ENCODE results near the gene CEACAM21. TPM values are rescaled to one million over a fixed set of nuclear protein-coding genes. Genes with fewer than 3 reads are reported as not detected.

The CEACAM21 gene
- total RNA-seq, 1 experiment from 2014 or later: not detected

- in situ Hi-C loops (cut with HindIII; ENCODE audit: low pct_unique_long_range_greater_than_20kb, low sequenced_read_pairs): no loop called here
- DNase-seq (ENCODE audit: low read depth): no peak
These were observed 23.4 kb downstream of the CEACAM21 start for GRCh38 chr19:41599175-41599966.

- in situ Hi-C loops (cut with HindIII; ENCODE audit: low pct_unique_long_range_greater_than_20kb, low sequenced_read_pairs): no loop called here
- DNase-seq (ENCODE audit: low read depth): no peak
These were observed 25.8 kb downstream of the CEACAM21 start for GRCh38 chr19:41601771-41602170.

DNA sequence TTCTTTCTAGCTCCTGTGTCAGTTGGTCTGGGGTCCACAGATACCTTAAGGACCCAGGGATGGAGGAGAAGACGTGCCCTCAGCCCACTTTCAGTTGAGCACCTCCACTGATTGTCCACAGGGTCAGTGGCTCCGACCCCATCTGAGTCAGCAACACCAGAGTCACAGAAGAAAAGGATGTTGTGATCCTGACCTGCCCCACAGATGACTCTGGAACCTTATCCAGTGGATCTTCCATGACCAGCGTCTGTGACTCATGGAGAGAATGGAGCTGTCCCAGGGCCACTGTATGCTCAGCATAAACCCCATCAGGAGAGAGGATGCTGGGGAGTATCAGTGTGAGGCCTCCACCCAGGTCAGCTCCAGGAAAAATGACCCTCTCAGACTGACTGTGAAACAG, 28.9 kb downstream of the CEACAM21 start:
- in situ Hi-C loops (cut with HindIII; ENCODE audit: low pct_unique_long_range_greater_than_20kb, low sequenced_read_pairs): no loop called here
- no peak for DNase-seq (ENCODE audit: low read depth)

DNA sequence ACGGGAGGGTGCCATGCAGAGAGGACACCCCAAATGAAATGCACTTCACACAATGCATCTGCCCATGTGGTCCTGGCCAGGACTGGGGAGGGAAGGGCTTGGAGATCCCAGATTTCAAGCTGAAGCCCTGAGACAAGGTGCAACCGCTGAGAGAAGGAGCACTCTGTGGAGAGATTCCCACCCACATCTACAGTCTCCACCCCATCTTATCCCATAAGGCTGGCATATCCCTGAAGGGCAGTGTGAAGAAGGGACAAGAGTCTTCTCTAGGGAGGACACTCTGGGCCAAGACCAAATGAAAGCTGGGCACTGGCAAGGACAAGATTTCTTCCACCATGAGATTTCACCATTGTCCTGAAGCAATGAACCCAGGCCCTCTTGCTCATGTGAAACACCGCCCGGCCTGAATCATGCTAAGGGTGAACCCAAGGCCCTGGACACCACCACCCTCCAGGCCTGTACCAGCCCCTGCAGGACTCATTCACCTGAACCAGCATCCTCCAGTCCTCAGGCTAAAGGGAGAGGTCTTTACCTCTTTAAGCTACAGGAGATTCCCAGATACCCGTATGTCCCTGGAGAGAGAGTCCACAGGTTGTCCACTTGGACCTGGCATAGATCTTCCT, 30.4 kb downstream of the CEACAM21 start:
- DNase-seq (ENCODE audit: low read depth): no peak
- in situ Hi-C loops (cut with HindIII; ENCODE audit: low pct_unique_long_range_greater_than_20kb, low sequenced_read_pairs): no loop called here

GRCh38 chr19:41607668-41608067, 31.7 kb downstream of the CEACAM21 start:
- in situ Hi-C loops (cut with HindIII; ENCODE audit: low pct_unique_long_range_greater_than_20kb, low sequenced_read_pairs): no loop called here
- no peak for DNase-seq (ENCODE audit: low read depth)

DNA sequence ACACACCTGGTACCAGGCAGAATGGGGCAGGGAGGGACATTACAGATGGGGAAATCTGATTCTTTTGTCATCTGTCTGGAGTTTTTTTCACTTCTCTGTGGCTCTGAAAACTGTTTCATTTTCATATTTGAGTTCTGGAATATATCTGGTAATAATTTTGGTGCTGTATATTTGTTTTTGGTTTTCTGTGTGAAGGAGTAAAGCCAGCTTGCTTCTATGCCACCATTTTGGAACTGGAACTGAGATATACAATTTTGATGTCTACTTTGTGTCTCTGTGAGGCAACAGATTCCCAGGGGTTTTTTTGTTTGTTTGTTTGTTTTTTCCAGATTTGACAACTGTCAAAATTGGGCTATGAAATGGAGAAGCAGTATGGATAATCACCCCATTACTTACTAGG, 34.8 kb downstream of the CEACAM21 start:
- DNase-seq (ENCODE audit: low read depth): no peak
- in situ Hi-C loops (cut with HindIII; ENCODE audit: low pct_unique_long_range_greater_than_20kb, low sequenced_read_pairs): no loop called here

DNA sequence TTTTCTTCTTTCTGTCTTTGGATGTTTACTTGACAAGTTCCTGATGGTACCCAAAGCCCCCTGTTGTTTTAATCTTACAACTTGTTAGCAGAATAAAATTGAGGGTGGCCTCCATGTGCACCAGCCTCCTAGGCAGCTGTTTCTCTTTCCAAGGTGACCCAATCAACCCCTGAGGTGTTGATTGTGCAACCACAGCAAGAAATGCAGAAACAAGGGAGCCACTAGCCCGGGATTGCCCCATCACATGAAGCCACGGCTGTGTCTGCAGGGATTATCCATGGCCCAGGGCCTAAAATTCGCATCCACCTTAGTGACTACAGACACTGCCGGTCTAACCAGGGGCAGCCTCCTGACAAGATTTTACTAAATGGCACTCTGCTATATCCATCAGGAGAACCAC, 36.5 kb downstream of the CEACAM21 start:
- in situ Hi-C loops (cut with HindIII; ENCODE audit: low pct_unique_long_range_greater_than_20kb, low sequenced_read_pairs): no loop called here
- no peak for DNase-seq (ENCODE audit: low read depth)

GRCh38 chr19:41615207-41615606, 39.2 kb downstream of the CEACAM21 start:
- no peak for DNase-seq (ENCODE audit: low read depth)
- in situ Hi-C loops (cut with HindIII; ENCODE audit: low pct_unique_long_range_greater_than_20kb, low sequenced_read_pairs): no loop called here

GRCh38 chr19:41616792-41617621, 41.0 kb downstream of the CEACAM21 start:
- in situ Hi-C loops (cut with HindIII; ENCODE audit: low pct_unique_long_range_greater_than_20kb, low sequenced_read_pairs): no loop called here
- DNase-seq (ENCODE audit: low read depth): peak; percentile 53

DNA sequence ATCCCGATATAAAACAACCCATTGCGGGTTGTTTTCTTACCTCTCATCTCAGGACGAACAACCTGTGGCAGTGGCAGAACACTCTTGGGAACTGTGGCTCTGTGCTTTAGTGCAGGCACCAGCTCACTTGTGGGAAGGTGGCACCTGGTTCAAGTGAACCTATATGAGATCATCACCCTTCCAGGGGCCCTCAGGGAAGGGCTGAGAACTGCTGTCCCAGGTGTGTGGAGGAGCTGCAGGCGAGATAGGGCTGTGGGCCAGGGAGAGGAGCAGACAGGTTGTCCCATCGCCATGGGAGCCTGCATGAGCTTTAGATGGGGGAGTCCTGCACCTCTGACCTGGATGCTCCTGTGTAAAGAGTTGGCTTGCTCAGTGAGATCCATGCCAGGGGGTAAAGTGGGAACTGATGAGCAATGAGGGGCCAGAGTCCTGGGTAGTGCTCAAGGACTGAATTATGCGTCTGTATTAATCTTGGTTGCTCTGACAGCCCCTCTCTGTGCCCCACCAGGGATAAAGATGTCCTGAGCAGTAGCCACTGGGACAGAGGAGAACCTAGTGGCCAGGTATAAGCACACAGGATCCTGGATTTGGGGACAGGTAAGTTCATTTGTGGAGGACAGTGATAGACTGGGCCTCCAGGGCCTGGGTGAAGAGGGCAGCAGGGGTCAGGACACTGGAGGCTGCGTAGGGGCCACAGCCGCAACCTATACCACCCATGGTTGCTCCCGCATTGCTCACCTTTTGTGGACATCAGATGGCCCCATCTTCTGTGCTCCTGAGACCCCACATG, 42.2 kb downstream of the CEACAM21 start:
- DNase-seq (ENCODE audit: low read depth): no peak
- in situ Hi-C loops (cut with HindIII; ENCODE audit: low pct_unique_long_range_greater_than_20kb, low sequenced_read_pairs): no loop called here

DNA sequence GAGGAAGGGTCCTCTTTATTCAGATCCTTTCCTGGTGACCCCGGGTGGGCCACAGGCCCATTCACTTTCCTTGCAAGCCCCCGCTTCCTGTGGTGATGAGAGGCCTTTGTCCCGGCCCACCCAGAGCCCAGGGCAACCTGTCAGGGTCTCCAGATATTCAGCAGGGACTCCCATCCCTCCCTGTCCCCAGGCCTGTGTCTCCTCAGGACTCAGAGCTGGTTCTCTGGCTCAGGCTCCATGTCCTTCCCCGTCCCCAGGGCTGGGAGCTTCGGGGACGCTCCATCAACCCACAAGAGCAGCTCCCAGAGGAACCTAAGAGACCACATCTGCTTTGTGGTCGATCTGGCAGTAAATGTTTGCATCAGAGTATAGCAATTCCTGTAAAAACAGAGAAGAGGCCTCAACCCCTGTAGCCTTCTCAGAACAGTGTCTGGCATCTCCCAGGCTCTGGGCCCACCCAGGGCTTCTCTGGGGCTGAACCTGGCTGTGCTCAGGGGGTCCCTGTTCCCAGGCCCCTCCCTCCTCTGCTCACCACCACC, 43.1 kb downstream of the CEACAM21 start:
- no peak for DNase-seq (ENCODE audit: low read depth)
- in situ Hi-C loops (cut with HindIII; ENCODE audit: low pct_unique_long_range_greater_than_20kb, low sequenced_read_pairs): no loop called here

DNA sequence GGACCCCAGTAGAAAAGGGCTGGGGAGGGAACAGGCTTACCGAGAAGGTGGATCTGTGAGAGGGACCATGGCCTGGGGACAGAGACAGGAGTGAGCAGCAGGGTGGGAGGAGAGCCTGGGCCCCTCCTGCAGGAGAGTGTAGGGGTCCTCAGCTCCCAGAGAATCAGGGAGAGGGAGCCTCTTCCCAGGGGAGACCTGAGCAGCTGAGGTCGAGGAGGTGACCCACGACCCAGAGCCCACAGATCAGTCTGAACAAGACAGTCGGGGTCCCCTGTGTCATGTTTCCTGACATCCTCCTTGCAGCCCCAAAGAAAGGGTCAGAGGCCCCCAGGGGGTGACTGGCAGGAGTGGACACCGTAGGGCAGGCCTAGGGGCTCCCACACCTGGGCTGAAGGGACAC, 44.2 kb downstream of the CEACAM21 start:
- DNase-seq (ENCODE audit: low read depth): no peak
- in situ Hi-C loops (cut with HindIII; ENCODE audit: low pct_unique_long_range_greater_than_20kb, low sequenced_read_pairs): no loop called here

- in situ Hi-C loops (cut with HindIII; ENCODE audit: low pct_unique_long_range_greater_than_20kb, low sequenced_read_pairs): no loop called here
- DNase-seq (ENCODE audit: low read depth): no peak
These were observed 45.3 kb downstream of the CEACAM21 start for GRCh38 chr19:41621226-41621625.

- DNase-seq (ENCODE audit: low read depth): no peak
- in situ Hi-C loops (cut with HindIII; ENCODE audit: low pct_unique_long_range_greater_than_20kb, low sequenced_read_pairs): no loop called here
These were observed 45.7 kb downstream of the CEACAM21 start for GRCh38 chr19:41621654-41622053.

DNA sequence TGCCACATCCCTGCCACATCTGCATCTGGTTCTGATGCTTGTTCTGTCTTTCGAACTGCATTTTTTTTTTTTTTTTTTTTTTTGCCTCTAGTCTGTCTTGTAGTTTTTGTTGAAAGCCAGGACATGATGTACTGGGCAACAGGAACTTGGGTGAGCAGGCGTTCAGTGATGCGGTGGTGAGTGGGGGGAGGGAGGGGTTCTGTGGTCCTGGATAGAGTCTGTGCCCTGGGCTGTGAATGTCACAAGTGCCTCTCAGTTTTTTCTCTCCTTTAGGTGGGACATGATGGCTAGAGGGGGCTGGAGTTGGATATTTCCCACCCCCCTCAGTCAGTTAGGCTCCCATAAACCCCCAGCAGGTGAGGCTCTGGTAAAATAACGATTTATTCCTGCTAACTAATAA, 47.4 kb downstream of the CEACAM21 start:
- in situ Hi-C loops (cut with HindIII; ENCODE audit: low pct_unique_long_range_greater_than_20kb, low sequenced_read_pairs): no loop called here
- DNase-seq (ENCODE audit: low read depth): no peak

GRCh38 chr19:41624515-41624914, 48.5 kb downstream of the CEACAM21 start:
- in situ Hi-C loops (cut with HindIII; ENCODE audit: low pct_unique_long_range_greater_than_20kb, low sequenced_read_pairs): no loop called here
- DNase-seq (ENCODE audit: low read depth): no peak

- no peak for DNase-seq (ENCODE audit: low read depth)
- in situ Hi-C loops (cut with HindIII; ENCODE audit: low pct_unique_long_range_greater_than_20kb, low sequenced_read_pairs): no loop called here
These were observed 49.0 kb downstream of the CEACAM21 start for GRCh38 chr19:41624937-41625336.

- no peak for DNase-seq (ENCODE audit: low read depth)
- in situ Hi-C loops (cut with HindIII; ENCODE audit: low pct_unique_long_range_greater_than_20kb, low sequenced_read_pairs): no loop called here
These were observed 50.3 kb downstream of the CEACAM21 start for GRCh38 chr19:41626278-41626677.
